COLO668 (cell line): ENCODE data around the gene CEBPG.

Experiments
- DNase-seq: peaks from one replicate; lab custom pipeline; 2025; ENCODE audit not compliant: unreplicated experiment; lab: John Stamatoyannopoulos, UW

Gene CEBPG

DNA sequence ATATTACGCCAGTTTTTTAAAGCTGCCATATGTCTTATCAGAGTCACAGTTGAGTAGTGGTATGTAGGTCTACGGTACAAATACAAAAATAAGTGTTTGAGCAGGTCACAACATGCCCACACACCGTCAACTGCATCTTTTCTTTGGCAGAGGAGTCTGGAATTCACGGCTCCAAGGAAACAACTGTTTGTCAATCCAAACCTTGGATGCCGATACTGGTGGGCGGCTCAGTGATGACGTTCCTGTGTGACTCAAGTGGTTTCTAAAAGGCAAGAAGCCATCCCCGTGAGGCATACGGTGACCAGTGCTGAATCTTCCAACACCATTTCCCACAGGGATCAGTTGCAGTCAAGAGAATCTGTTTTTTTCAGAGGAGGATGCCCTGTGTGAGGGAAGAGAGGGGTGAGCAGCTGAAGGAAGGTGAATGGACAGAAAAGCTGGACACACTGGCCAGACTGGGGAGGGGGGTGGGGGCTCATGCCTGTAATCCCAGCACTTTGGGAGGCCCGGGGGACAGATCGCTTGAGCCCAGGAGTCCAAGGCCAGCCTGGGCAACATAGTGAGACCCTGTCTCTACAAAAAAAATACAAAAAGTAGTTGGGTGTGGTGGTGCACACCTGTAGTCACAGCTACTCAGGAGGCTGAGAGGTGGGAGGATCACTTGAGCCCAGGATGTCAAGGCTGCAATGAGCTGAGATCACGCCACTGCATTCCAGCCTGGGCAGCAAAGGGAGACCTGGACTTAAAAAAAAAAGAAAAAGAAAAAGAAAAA, 22.8 kb upstream of the CEBPG start:
- no peak for DNase-seq

DNA sequence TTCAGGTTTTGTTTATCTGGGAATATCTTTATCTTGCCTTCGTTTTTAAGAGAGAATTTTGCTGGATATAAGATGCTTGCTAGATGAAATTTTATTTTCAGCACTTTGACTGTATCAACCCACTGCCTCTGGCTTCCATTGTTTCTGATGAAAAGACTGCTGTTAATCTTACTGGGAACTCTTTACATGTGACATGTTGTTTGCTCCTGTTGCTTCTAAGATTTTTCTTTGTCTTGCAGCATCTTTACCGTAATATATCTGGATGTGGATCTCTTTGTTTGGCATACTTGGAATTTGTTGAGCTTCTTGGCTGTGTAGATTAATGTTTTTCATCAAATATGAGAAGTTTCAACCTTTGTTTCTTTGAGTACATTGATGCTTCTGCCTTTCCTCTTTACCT, 18.0 kb upstream of the CEBPG start:
- no peak for DNase-seq

DNA sequence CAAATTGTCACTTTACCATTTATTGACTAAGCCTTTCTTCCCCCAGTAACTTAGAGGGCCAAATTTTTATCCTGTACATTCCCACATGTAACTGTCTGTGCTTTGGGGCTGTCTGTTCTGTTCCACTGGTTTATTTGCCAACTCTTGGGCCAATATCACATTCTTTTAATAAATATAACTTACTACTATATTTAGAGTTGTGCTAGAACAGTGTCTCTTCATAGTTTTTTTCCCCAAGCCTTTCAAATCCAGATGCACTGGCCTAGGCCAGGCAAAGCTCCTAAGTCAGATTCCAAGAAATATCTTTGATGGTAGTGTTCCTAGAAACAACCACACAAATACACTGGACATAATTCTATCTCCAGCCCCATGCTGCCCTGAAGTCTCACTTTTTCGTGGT, 16.0 kb upstream of the CEBPG start:
- no peak for DNase-seq

DNA sequence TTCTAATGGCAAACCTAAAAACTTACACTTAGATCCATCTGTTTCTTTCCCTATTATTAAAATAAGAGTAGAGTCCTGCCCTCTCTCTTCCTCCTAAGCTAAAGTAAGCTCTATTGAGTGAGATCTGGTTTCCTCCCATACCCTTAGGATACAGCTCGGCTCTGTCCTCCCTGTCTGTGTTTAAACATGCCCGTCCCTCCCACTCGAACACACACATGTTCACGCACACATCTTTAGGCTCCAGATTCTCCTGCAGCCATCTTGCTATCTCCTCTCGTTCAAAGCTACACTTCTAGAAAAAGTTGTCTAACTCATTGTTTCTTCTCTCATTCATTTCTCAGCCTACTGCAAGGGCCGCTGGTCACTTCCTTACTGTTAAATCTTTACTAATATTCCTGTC, 15.1 kb upstream of the CEBPG start:
- no peak for DNase-seq

DNA sequence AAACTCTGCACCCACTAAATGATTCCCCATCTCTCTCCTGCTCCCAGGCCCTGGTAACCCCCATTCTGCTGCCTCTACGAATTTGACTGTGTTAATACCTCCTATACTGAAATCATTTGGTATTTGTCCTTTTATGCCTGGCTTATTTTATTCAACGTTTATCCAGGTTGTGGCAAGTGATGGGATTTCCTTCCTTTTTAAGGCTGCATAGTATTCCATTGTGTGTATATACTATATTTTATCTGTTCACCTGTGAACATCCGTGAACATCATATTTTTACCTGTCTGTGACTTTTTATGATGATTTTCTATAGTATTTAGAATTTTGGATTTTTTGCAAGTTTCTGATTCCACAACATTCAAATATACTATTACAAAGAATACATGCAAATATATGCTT, 13.9 kb upstream of the CEBPG start:
- DNase-seq, result no peak

DNA sequence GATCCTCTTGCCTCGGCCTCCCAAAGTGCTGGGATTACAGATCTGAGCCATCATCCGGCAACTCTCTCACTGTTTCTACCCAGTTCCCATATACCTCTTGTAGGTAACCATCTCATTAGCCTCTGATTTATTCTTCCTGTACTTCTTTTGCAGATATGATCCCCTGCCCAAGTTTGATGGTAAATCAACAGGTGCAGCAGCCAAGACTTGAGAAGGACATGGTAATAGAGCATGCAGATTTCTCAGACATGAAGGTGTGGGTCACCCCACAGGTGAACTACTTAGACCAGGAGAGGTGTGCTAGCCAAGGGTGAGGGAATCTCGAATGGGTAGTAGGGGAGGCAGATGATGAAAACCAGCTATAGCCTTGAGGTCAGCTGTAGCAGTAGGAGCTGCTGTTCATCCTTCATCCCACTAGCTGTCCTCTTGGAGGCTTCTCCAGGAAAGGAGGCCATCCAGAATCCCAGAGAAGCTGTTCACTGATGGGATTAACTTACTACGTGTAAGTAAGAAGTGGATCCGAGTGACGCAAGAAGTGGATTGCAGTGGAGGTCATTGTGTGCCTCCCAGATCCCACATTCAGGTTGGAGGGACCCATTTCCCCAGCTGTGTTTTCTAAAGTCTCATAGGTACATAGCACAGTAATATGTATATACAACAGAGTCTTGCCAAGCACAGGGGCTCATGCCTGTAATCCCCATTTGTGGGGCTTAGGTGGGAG, 10.8 kb upstream of the CEBPG start:
- no peak for DNase-seq

DNA sequence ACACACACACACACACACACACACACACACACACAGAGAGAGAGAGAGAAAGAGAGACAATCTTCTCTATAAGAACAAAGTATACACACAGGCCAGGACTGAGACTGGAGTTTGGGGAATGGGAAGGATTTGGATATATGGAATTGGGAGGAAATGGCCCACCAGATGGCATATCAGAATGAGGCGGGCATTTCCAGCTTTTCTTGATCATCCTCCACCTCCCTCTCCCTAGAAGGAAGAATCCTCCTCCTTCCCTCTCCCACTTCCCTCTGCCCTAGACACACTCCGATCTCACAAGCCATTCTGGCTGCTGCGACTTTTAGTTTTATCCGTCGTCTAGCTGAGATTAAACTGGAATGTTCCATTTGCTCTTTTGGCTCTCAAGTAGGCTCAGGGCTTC, 10.0 kb upstream of the CEBPG start:
- no peak for DNase-seq

DNA sequence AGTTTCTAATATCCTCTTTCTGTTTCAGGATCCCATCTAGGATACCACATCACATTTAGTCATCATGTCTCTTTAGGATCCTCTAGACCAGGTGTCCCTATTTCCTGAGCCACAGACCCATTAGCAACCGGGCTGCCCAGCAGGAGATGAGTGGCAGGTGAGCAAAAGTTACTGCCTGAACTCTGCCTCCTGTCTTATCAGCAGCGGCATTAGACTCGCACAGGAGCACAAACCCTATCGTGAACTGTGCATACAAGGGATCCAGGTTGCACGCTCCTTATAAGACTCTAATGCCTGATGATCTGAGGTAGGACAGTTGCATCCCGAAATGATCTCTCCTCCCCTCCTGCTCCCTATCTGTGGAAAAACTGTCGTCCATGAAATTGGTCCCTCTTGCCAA, 7.8 kb upstream of the CEBPG start:
- no peak for DNase-seq

DNA sequence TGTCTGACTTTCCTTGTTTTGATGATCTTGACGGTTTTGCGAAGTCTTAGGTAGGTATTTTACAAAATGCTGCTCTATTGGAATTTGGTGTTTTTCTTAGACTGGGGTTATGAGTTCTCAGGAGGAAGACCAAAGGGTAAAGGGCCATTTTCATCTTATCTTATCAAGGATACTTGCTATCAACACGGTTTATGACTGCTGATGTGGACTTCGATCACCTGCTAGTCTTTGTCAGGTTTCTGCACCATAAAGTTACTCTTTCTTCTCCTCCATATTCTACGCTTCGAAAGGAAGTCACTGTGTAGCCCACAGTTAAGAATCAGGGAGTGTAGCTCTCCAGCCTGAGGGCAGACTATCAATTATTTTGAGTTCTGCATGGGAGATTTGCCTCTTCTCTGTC, 7.4 kb upstream of the CEBPG start:
- no peak for DNase-seq

DNA sequence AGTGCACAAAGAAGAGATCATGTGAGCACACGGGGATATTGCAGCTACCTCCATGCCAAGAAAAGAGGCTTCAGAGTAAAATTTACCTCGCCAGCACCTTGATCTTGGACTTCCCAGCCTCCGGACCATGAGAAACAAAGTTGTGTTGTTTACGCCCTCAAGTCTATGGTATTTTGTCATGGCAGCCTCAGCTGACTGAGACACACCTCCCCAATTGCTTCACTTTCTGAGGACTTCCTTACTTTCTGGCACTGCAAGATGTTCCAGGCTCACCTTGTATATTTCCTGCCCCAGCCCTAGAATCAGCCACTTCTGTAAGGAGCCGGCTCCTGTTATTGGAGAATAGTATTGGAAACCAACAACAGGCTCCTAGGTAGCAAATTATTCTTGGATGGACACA, 6.6 kb upstream of the CEBPG start:
- no peak for DNase-seq

DNA sequence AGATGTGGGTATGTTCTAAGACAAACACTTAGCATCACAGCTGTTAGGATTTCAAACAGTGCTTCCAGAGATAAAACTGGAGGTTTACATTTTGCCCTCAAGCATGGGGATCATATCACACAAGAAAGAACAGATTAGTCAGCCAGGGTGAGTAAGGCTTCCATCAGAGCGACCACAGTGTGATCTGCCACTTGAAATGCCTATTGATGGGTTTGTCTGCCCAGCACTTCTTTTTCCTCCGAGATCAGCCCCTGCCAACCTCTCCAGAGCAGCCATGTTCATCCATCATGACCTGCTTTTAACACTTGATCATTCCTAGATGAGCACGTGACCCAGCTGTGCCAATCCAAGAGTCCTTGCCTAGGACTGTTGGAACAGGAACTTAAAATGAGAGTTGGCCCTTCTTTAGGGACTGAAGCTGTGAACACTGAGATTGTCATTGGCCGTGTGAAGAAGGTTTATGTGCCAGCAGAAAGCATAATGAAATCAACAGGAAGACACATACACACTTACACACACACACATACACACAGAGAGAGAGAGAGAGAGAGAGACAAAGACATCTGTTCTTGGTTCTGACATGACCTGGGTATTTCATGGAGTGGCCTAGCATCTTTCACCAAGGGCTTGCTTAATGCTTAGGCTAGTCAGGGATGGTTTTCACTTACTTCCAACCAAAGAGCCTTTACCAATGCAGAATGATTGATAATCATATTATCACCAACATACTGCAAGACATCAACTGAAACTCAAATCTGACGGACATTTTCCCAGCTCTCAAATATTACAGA, 5.2 kb upstream of the CEBPG start:
- no peak for DNase-seq

DNA sequence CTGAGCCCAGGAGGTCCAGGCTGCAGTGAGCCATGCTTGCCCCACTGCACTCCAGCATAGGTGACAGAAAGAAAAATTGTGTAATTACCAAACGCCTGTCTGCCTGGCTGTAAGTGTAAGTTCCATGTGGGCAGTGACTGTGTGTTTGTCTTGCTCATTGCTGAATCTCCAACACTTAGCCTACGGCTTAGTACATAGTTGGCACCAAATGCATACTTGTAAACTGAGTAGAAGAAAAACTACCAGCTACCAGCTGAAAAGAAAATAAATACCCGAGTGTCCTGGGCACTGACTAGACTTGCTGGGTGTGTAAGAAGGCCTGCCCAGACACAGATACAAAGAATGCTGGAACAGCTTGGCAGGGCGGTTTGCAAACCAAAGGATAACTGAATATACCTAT, 2.7 kb upstream of the CEBPG start:
- DNase-seq, result no peak

DNA sequence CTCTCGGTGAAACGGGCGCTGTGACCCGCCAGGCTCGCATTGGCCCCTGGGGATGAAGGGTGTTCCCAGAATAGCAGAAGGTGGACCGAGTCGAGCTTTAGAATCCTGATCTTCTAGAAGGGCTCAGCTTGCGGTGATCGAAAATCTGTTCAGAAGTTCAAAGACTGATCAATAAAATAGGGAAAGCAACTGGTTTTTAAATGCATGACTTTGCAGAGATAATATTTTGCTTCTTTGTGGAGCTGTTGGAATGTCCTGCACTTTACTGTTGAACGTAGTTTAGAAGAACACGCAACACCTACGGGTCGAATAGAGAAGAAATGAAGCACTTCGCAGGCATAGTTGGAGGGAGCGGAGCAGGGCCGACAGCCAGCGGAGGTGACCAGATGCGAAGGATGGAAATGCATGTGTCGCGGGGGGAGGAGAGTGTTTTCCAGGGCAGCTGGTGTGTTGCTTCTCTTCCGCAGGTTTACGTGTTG, 766 bp downstream of the CEBPG start:
- peak; percentile 21 for DNase-seq

DNA sequence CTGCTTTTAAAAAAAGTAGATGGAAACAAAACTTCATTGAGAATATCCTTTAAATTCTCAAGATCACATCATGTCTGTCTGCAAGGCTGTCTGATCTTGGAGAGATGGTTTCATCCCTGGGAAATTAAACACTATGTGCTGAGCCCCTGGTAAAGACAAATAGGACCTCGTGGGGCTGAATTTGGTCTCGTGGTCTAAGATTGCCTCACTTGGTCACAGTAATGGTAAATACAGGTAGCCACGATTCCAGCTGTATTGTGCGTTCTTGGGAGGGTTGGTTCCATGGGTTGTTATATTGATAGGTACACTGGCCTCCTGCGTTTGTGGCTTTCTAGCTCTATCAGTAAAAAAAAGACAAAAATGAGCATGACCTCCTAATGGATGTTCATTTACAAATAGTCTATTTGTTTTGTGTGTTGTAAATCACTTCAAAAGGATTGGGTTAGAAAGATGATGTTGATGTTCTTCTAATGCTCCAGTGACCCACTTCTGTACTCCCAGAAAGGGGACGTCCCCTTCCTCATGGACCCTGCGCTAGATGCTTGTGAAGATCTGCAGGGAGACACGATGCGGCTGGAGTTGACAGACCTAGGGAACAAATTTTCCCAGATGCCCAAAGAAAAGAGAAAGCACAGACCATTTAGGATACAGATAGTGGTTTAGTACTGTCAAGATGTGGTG, 1.8 kb downstream of the CEBPG start:
- DNase-seq, result no peak

DNA sequence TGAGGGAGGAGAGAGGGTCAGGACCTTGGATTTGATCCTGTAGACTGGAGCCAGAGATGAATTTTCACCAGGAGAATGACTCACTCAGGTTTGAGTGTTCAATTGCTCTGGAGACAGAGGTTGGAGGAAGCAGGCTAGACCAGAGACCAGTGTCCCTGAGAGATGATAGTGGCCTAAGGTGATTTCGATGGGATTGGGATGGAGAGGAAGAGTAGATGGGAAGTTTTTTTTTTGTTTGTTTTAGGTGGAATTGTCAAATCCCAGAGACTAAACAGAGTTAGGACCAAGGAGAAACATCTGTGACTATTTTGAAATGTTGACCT, 2.3 kb downstream of the CEBPG start:
- DNase-seq, result no peak

DNA sequence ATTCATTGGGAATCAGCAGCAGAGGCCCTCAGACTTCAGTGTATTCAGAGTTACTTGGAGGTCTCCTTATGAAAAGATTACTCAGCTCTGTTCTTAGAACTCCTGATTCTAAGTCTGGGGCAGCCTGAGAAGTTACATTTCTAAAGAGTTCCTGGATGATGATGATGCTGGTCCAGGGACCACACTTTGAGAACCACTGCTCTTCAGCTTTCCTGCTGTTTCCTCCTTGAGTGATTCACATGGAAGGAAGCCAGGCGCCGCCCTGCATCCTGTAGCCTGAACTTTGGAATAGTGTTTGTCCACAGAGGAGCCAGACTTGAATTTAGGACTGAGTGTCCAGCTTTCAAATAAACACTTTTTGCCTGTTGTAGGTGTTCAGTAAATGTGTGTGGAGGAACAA, 2.9 kb downstream of the CEBPG start:
- DNase-seq, result no peak

DNA sequence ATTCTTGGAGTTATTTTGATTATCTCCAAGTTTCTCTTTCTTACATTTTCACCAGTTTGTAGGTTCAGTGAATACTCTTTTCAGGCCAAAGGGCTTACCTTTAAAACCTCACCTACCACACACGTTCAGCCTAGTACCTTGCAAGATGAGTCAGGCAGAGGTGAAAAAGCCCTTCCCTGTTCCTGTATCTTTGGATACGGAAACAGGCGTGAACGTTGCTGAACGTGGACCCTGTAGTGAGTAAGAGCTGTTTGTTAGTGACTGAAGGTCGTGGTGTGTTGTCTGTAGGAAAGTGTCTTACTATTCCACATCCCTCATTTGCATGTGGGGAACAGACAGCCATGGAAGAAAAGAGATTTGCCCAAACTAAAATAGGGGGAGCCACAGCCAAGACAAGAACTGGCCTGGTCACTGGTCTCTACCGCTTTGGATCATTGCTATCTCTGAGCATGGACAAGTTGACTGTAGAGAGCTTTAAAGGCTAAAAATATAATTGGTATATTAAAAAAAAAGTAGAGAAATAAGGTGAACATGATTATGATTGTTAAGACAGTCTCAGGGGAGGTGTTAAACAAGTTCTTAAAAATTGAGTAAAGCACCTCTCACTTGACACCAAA, 3.5 kb downstream of the CEBPG start:
- no peak for DNase-seq

DNA sequence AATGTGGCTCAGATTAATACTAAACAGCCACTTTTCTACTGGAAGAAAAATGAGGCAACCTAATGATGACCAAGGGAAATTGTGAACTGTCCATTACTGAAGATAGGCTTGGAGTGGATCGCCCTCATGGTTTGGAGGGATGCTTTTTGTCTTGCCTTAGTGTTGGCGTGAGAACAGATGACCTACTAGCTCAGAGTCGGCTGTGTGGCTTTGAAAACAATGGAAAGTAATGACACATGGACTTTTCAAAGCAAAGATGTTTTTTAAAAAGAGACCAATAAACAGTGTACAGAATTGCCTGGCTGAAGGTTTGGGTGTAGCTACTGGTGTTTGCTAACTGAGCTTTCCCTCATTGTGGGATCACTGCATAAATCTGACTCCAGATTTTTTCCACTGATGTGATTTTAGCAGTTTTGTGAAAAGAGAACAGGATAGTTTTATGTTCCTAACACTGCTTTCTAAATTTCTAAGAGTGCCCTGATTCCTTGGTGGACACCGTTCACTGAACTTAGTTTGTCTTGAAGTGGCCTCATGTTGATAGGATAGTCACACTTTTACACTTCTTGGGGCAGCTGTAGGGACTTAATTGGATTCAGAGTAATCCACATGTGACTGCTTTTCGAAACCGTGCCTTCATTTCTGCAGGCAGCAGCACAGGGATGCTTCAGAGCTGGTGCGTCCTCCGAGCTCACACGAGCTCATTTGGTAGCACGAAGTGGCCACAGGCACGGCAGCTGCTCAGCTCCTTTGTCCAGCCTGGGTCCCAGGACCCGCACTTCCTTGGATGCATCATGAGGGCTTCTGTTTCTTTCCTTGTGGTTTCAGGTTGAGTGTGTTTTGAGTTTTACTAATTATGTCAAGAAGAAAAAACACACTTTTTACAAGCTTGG, 4.3 kb downstream of the CEBPG start:
- DNase-seq, result no peak

DNA sequence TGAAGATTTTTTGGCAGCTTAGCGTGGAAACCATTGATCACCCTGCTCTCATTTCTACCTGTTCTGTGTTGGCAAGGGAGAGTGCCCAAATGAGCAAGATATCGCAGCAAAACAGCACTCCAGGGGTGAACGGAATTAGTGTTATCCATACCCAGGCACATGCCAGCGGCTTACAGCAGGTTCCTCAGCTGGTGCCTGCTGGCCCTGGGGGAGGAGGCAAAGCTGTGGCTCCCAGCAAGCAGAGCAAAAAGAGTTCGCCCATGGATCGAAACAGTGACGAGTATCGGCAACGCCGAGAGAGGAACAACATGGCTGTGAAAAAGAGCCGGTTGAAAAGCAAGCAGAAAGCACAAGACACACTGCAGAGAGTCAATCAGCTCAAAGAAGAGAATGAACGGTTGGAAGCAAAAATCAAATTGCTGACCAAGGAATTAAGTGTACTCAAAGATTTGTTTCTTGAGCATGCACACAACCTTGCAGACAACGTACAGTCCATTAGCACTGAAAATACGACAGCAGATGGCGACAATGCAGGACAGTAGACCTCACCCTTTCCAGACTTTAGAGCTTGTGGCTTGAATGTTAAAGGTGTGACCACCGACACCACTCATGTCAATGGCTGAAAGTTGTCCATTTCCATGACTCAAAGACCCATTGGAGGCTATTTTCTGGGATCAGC, 5.8 kb downstream of the CEBPG start:
- DNase-seq, result no peak
